Stimulated activated CD4-positive, alpha-beta T cell treated with anti-CD3 and anti-CD28 coated beads, Interleukin-2, amount 100 ng/mL, for 24 hours (primary cell): ENCODE results near the gene PGLYRP1.
A peak's percentile ranks its signal among the peaks of the same experiment; 100 is the strongest.

Source experiments
- DNase-seq, 2 donors: peaks; one replicate each; pipeline ENCODE4 v3.0.0-alpha.2; 2020

Gene PGLYRP1

GRCh38 chr19:46031781-46032596, 9.1 kb upstream of the PGLYRP1 start:
- no peak for DNase-seq

DNA sequence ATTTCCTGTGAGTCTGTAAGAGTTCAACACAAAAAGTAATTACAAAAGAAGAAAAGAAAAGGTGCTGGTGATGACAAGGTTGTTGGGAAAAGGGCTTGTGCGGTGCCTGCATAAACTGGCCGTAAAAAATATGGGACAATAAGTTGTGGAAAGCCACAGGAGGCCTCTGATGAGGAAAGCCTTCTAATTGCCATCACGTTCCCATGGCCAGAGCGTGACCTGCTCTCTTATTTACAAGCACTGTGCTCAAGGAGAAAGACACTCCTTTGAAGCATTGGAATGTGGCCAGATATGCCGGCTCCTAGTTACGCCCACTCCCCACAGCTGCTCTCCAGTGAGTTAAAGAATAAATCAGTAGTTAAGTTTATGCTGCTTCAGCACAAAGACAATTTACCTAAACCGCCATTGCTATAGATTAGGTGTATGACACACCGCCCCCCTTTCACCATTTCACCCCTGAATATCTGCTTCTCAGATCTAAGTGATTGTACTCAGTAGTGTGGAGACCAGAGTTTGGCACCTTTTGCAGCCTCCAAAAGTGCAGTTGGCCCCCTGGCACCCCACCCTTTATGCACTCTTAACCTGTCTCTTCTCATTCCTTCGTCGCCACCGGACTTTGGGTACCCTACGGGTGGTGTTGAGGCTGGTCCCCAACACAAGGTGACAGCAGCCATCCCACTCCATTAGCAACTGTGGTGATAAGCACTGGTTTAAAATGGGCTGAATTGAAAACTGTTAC, 8.1 kb upstream of the PGLYRP1 start:
- DNase-seq, result no peak

DNA sequence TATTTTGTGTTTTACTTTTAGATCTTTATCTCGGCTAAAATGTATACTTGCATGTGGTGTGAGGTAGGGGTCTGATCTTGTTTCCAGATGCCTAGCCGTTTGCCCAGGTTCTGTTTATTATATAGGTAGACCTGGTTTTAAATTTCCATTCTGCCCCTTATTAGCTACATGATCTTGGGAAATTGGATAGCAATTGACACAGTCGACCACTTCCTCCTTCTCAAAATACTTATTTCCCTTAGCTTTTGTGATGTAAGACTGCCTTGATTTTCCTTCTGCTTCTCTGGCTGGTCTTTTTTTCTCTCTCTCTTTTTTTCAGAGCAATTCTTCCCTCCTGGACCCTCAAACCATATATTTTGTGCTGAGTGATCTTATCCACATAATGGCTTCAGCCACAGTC, 3.0 kb upstream of the PGLYRP1 start:
- DNase-seq, result no peak

DNA sequence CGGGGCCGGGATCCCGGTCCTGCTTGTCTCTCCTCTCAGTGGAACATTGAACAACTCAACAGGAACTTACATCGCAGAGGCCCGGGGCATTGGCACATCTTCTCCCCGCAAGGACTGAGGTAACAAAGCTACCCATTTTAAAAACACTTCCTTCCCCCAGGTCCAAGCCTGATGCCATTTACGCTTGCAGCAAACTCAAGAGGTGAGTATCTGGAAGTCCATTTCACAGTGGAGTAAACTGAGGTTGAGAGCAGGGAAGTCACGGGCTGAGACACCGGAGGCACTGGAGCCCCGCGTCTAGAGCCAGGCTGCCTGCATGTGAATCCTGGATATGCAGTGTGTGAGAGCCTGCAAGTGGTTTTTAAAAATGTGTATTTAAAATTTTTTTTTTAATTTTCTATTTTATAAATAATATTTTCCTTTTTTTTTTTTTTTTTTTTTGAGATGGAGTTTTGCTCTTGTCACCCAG, 492 bp upstream of the PGLYRP1 start:
- no peak for DNase-seq

- no peak for DNase-seq
These were observed 807 bp downstream of the PGLYRP1 start for GRCh38 chr19:46022061-46022430.

DNA sequence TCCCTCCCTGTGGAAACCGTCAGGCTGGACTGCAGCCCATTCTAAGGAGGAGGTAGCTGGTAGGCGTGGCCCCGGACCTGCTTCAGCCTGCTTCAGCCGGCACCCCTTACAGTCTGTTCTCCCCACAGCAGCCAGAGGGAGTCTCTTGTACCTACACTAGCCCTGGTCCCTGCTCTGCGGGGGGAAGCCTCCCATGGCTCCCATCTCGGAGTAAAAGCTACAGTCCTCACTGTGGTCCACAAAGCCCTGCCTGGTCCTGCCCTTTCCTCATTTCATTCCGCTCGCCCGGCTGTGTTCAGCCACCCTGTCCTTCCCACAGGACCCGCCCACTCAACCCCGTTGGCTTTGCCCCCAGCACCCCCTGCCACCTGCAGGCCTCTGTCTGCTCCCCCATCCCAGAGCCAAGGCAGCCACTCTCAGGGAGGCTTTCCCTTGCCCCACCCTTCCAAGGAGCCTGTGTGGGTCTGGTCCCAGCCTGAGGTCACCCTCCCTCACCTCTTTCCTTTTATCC, 1.3 kb downstream of the PGLYRP1 start:
- DNase-seq, result no peak

DNA sequence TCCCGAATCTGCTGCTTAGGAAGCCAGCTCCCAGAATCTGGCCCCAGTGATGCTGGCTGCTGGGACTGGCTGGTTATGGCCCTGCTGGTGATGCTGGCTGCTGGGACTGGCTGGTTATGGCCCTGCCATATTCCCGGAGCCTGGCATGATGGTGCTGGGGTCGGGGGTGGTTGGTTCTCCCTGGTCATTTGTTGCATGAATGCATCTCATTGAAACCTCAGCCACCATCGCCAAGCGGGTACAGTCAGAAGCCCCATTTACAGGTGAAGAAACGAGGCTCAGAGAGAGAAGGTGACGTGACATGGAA, 2.1 kb downstream of the PGLYRP1 start:
- no peak for DNase-seq

DNA sequence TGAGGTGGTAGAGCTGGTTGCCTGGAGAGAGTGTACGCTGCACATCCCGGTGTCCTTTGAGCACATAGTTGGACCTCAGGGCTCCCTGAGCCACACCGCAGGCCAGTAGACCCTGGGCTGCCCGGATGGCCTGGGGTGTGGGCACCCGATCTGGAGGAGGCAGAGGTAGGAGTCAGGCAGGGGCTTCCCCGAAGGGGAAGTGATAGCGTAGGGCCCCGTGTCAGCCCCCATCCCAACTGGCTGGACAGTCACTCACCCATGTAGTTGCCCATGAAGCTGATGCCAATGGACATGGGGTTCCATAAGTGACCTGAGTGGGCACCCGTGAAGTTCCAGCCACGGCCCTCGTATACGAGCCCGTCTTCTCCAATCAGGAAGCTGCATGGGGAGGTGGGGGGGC, 3.6 kb downstream of the PGLYRP1 start:
- DNase-seq, result no peak

- no peak for DNase-seq
These were observed 4.1 kb downstream of the PGLYRP1 start for GRCh38 chr19:46018729-46019251.

GRCh38 chr19:46017874-46018675, 4.8 kb downstream of the PGLYRP1 start:
- no peak for DNase-seq

GRCh38 chr19:46017095-46017429, 5.8 kb downstream of the PGLYRP1 start:
- no peak for DNase-seq

- peak; percentile 84 to 86 for DNase-seq
These were observed 6.3 kb downstream of the PGLYRP1 start for GRCh38 chr19:46016426-46017094.

GRCh38 chr19:46015687-46016425, 7.0 kb downstream of the PGLYRP1 start:
- DNase-seq, result peak; percentile 41 to 47

DNA sequence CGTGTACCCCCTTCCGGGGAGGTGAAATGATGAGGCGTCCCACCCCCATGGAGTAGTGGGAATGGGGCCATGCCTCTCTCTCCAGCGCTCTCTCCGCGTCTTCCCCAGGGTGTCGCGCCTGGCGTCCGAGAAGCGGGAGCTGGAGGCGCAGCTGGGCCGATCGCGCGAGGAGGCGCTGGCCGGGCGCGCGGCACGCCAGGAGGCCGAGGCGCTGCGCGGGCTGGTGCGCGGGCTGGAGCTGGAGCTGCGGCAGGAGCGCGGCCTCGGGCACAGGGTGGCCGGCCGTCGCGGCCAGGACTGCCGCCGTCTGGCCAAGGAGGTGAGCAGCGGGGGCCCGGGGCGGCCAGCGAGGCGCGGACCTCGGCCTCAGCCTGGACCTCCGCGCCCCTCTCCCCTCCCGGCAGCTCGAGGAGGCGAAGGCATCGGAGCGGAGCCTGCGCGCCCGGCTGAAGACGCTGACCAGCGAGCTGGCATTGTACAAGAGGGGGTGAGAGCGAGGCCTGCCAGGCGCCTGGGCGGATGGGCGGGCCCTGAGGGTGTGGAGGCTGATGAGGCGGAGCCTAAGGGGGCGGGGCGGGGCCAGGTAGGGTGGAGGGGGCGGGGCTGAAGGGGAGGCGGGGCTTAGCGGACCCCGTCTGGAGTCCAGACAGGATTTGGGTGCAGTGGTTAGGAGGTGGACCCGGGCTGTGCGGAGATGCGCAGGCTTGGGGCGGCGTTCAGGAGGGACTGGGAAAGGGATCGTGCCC, 7.7 kb downstream of the PGLYRP1 start:
- DNase-seq, result peak; percentile 72 to 76

- DNase-seq, result no peak
These were observed 8.3 kb downstream of the PGLYRP1 start for GRCh38 chr19:46014534-46014933.

DNA sequence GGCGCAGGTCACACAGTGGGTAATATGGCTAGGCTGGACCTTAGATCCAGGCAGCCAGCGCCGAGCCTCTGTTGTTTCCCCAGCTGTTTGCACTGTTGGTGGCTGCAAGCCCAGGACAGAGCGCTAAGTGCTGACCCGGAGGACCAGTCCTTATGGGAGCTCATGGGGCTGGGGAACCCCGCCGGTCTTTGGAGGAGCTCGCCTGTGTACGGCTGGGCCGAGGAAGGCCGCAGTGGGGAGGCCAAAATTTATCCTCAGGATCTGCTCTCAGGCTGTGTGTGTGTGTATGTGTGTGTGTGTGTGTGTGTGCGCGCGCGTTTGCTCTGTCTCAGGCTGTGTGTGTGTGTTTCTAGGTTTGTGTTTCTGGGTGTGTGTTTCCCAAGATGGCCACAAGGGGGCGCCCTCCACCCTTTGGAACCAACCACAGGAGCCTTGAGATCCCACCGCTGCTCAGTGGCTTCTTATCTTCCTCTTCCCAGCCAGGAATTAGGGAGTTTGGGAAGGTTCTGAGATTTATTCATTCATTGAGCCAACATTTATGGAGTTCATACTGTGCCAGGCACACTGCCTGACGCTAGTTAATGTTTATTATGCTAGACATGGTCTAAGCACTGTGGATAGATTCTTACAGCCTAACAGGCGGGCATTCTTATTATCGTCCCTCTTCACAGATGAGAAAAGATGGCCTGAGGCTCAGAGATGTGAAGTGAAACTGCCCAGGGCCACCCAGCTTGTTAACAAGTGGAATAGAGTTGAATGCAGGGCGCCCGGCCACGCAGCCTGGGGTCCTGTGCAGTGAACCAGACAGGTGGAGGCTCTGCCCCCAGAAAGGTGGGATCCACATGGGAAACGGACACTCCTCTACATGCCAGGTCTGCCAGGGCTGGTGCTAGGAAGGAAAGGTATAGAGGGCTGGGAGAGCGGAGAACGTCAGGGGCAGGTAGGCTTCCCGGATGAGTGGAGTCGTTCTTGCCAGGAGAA, 13.0 kb downstream of the PGLYRP1 start:
- DNase-seq, result peak; percentile 74 to 77

DNA sequence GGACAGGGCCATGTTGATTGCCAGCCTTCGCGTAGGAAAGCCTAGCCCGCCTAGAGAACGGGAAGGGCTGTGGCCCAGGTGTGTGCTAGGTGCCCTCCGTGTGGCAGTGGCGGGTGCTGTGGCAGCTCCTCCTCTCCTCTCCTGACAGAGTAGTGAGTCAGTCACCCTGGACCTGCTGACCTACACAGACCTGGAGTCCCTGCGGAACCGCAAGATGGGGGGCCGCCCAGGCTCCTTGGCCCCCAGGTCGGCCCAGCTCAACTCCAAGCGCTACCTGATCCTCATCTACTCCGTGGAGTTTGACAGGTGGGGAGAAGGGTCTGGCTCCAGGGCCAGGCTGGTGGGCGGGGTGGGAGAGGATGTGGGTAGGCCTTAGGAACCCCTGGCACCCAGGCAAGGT, 16.4 kb downstream of the PGLYRP1 start:
- DNase-seq, result no peak

GRCh38 chr19:46002678-46003275, 20.1 kb downstream of the PGLYRP1 start:
- DNase-seq, result no peak

- peak; percentile 65 to 70 for DNase-seq
These were observed 22.2 kb downstream of the PGLYRP1 start for GRCh38 chr19:46000491-46001246.
